Cerebellar nuclear complex (tissue), 1 donor: ENCODE data around the gene PUM1.

Experiments used
- DNase-seq, 2 experiments: peaks; one replicate each; lab custom pipeline; 2025; lab: John Stamatoyannopoulos, UW

Gene PUM1

GRCh38 chr1:30892671-30893073 lies 172.8 kb downstream of the PUM1 start:
- no peak for DNase-seq

GRCh38 chr1:30891227-30891552 lies 174.3 kb downstream of the PUM1 start:
- no peak for DNase-seq

GRCh38 chr1:30890502-30891226 lies 174.9 kb downstream of the PUM1 start:
- no peak for DNase-seq

- DNase-seq = no peak
Observed at GRCh38 chr1:30889511-30889910, 176.0 kb downstream of the PUM1 start.

GRCh38 chr1:30888975-30889374 lies 176.5 kb downstream of the PUM1 start:
- DNase-seq = no peak

GRCh38 chr1:30888391-30888790 lies 177.1 kb downstream of the PUM1 start:
- no peak for DNase-seq

GRCh38 chr1:30887485-30888315 lies 177.8 kb downstream of the PUM1 start:
- no peak for DNase-seq

GRCh38 chr1:30886710-30887428 lies 178.6 kb downstream of the PUM1 start:
- no peak for DNase-seq

- no peak for DNase-seq
Observed at GRCh38 chr1:30885570-30886522, 179.7 kb downstream of the PUM1 start.

GRCh38 chr1:30884723-30885122 lies 180.8 kb downstream of the PUM1 start:
- DNase-seq = no peak

GRCh38 chr1:30883389-30884172 lies 181.9 kb downstream of the PUM1 start:
- no peak for DNase-seq

- no peak for DNase-seq
Observed at GRCh38 chr1:30882678-30883388, 182.7 kb downstream of the PUM1 start.
